Aorta (tissue), 5 donors: Measurements from ENCODE around the gene TSPAN18. TPM values are rescaled to one million over a fixed set of nuclear protein-coding genes. Genes with fewer than 3 reads are reported as not detected.

ENCODE experiments used
- ATAC-seq: fragments of 200-7000 bp; cut with Tn5 transposase; one replicate; pipeline ENCODE4 v1.9.1; 2022; ENCODE audit warnings: moderate library complexity; ENCODE audit not compliant: low FRiP score
- DNase-seq, 2 donors: peaks; one replicate each; pipeline ENCODE4 v3.0.0-alpha.2; 2020
- H3K27ac ChIP-seq, 2 donors: one replicate each; pipeline ENCODE4 v1.5.1; 2013; ENCODE audit warnings: low read length in 2 of 2, mild to moderate bottlenecking in 2 of 2, moderate library complexity in 2 of 2, control low read depth in 1 of 2, inconsistent platforms in 1 of 2, low read depth in 1 of 2
- H3K27me3 ChIP-seq, 2 donors: one replicate each; pipeline ENCODE4 v1.6.1; 2013; ENCODE audit warnings: control low read depth in 1 of 2, low read length in 1 of 2, mild to moderate bottlenecking in 1 of 2, moderate library complexity in 1 of 2; ENCODE audit not compliant: insufficient read depth in 2 of 2, control insufficient read depth in 1 of 2
- H3K36me3 ChIP-seq, 2 donors: one replicate each; pipeline ENCODE4 v1.6.1; 2013; ENCODE audit warnings: control low read depth in 1 of 2, low read length in 1 of 2, mild to moderate bottlenecking in 1 of 2; ENCODE audit not compliant: insufficient read depth in 2 of 2, control insufficient read depth in 1 of 2
- H3K4me1 ChIP-seq, 2 donors: one replicate each; pipeline ENCODE4 v1.6.1; 2013; ENCODE audit warnings: low read length in 2 of 2, control low read depth in 1 of 2, mild to moderate bottlenecking in 1 of 2, moderate library complexity in 1 of 2; ENCODE audit not compliant: insufficient read depth in 2 of 2, control insufficient read depth in 1 of 2
- H3K4me3 ChIP-seq, 2 donors: one replicate each; pipeline ENCODE4 v1.5.1; 2013; ENCODE audit warnings: low read length in 2 of 2, control low read depth in 1 of 2, mild to moderate bottlenecking in 1 of 2
- H3K9me3 ChIP-seq: one replicate; pipeline ENCODE4 v1.6.1; 2013; ENCODE audit warnings: mild to moderate bottlenecking, low read length; ENCODE audit not compliant: control insufficient read depth
- WGBS, 2 donors: extraction: QIAGEN DNeasy Blood & Tissue Kit; methylation state at CpG; one replicate each; pipeline ENCODE4 v1.1.7; 2013; 5-methylcytosine and 5-hydroxymethylcytosine counted together
- intact Hi-C, 2 donors: fragments of 100-400 bp; cut with DNase I; formaldehyde crosslinking; loops; one replicate each; pipeline versions ENCODE4 v1.14.2 to v1.15.0; 2022
- polyA plus RNA-seq, 2 donors: library from polyadenylated mRNA; stranded (reverse); fragments of 200-250 nt; gene quantifications; one replicate each; pipeline ENCODE4 v1.2.3, GENCODE V29; 2013
- total RNA-seq, 2 donors: library from RNA; stranded (reverse); fragmentation: NEBNext Ultra II Directional; extraction: Animal tissue kit (Norgen Biotek cat#: 25700); gene quantifications; one replicate each; pipeline ENCODE4 v1.2.1, GENCODE V29; 2021
- donor health status: healthy with polysubstance abuse.
- donor health status: Bipolar disorder and iron deficiency.
- donor health status: DM: no; HTN: no; CAD: no.
- donor health status: DM: no; HTN: no; CAD: no.
- donor health status: DM: yes; HTN: yes; CAD: no.

Gene TSPAN18
- total and polyA plus RNA-seq, 4 donors = 1.0 to 44.9 (median 18.0) TPM

GRCh38 chr11:44848203-44848962, 121.6 kb downstream of the TSPAN18 start:
- Histone ChIP-seq H3K4me3 (no peak overlapping the region), H3K9me3 (peaks cover 1% of the 10 kb centered on the region), H3K27ac (no peak overlapping the region), H3K27me3 (no peaks in the 10 kb centered on the region), H3K36me3 (no peaks in the 10 kb centered on the region), H3K4me1 (no peaks in the 10 kb centered on the region)
- WGBS, 2 donors = 89 to 94% methylated on average over 11 of the region's 11 CpGs
- DNase-seq (no peak), ATAC-seq (no peak)
- intact Hi-C loops = no loop called here

- Histone ChIP-seq H3K4me3 (no peak overlapping the region), H3K27ac (no peak overlapping the region), H3K36me3 (no peaks in the 10 kb centered on the region), H3K4me1 (no peaks in the 10 kb centered on the region), H3K27me3 (no peaks in the 10 kb centered on the region), H3K9me3 (peaks cover 1% of the 10 kb centered on the region)
- DNase-seq = no peak
- 96 to 98% methylated on average over 4 of the region's 4 CpGs for WGBS, 2 donors
- no peak for ATAC-seq
- intact Hi-C loops = no loop called here
Observed at GRCh38 chr11:44848963-44849350, 122.2 kb downstream of the TSPAN18 start.

GRCh38 chr11:44849424-44849823, 122.7 kb downstream of the TSPAN18 start:
- H3K4me1 ChIP-seq = no peaks in the 10 kb centered on the region
- H3K27me3 ChIP-seq = no peaks in the 10 kb centered on the region
- ATAC-seq (no peak), DNase-seq (no peak)
- H3K36me3 ChIP-seq = no peaks in the 10 kb centered on the region
- H3K4me3 ChIP-seq = no peak overlapping the region
- H3K9me3 ChIP-seq = peaks cover 1% of the 10 kb centered on the region
- H3K27ac ChIP-seq = no peak overlapping the region
- 76 to 98% methylated on average over 4 of the region's 4 CpGs for WGBS, 2 donors
- intact Hi-C loops = no loop called here

GRCh38 chr11:44849922-44850321, 123.2 kb downstream of the TSPAN18 start:
- no peaks in the 10 kb centered on the region for H3K36me3 ChIP-seq
- no peak for ATAC-seq
- DNase-seq = no peak
- no peaks in the 10 kb centered on the region for H3K27me3 ChIP-seq
- no peak overlapping the region for H3K27ac ChIP-seq
- H3K4me1 ChIP-seq = no peaks in the 10 kb centered on the region
- WGBS, 2 donors = 84 to 91% methylated on average over 8 of the region's 8 CpGs
- intact Hi-C loops = no loop called here
- peaks cover 1% of the 10 kb centered on the region for H3K9me3 ChIP-seq
- no peak overlapping the region for H3K4me3 ChIP-seq

- DNase-seq (no peak), ATAC-seq (no peak)
- no peaks in the 10 kb centered on the region for H3K36me3 ChIP-seq
- H3K9me3 ChIP-seq = peaks cover 1% of the 10 kb centered on the region
- H3K4me3 ChIP-seq = no peak overlapping the region
- H3K27ac ChIP-seq = no peak overlapping the region
- intact Hi-C loops = no loop called here
- H3K4me1 ChIP-seq = no peaks in the 10 kb centered on the region
- 92 to 95% methylated on average over 4 to 5 of the region's 5 CpGs for WGBS, 2 donors
- no peaks in the 10 kb centered on the region for H3K27me3 ChIP-seq
Observed at GRCh38 chr11:44851496-44851895, 124.7 kb downstream of the TSPAN18 start.

GRCh38 chr11:44852159-44852747, 125.5 kb downstream of the TSPAN18 start:
- WGBS, 2 donors = 48 to 69% methylated on average over 2 of the region's 2 CpGs
- no peaks in the 10 kb centered on the region for H3K36me3 ChIP-seq
- intact Hi-C loops = no loop called here
- H3K4me1 ChIP-seq = no peaks in the 10 kb centered on the region
- ATAC-seq (no peak), DNase-seq (no peak)
- H3K27me3 ChIP-seq = no peaks in the 10 kb centered on the region
- H3K4me3 ChIP-seq = no peak overlapping the region
- H3K27ac ChIP-seq = no peak overlapping the region
- H3K9me3 ChIP-seq = no peaks in the 10 kb centered on the region

- H3K27me3 ChIP-seq = no peaks in the 10 kb centered on the region
- H3K27ac ChIP-seq = no peak overlapping the region
- no peaks in the 10 kb centered on the region for H3K9me3 ChIP-seq
- 61 to 72% methylated on average over 5 of the region's 5 CpGs for WGBS, 2 donors
- H3K4me3 ChIP-seq = no peak overlapping the region
- H3K4me1 ChIP-seq = no peaks in the 10 kb centered on the region
- no peaks in the 10 kb centered on the region for H3K36me3 ChIP-seq
- ATAC-seq = no peak
- intact Hi-C loops = no loop called here
- no peak for DNase-seq
Observed at GRCh38 chr11:44852952-44853351, 126.2 kb downstream of the TSPAN18 start.

- Histone ChIP-seq H3K9me3 (no peaks in the 10 kb centered on the region), H3K27me3 (no peaks in the 10 kb centered on the region), H3K4me1 (no peaks in the 10 kb centered on the region), H3K4me3 (no peak overlapping the region), H3K36me3 (no peaks in the 10 kb centered on the region), H3K27ac (no peak overlapping the region)
- 87 to 92% methylated on average over 9 of the region's 9 CpGs for WGBS, 2 donors
- DNase-seq (no peak), ATAC-seq (no peak)
- intact Hi-C loops = no loop called here
Observed at GRCh38 chr11:44853666-44854065, 126.9 kb downstream of the TSPAN18 start.

GRCh38 chr11:44854086-44854485, 127.3 kb downstream of the TSPAN18 start:
- 80 to 94% methylated on average over 5 of the region's 5 CpGs for WGBS, 2 donors
- Histone ChIP-seq H3K9me3 (no peaks in the 10 kb centered on the region), H3K27ac (no peak overlapping the region), H3K4me3 (no peak overlapping the region), H3K27me3 (no peaks in the 10 kb centered on the region), H3K4me1 (no peaks in the 10 kb centered on the region), H3K36me3 (no peaks in the 10 kb centered on the region)
- ATAC-seq (no peak), DNase-seq (no peak)
- intact Hi-C loops = no loop called here
